Ovary (tissue), 3 donors: ENCODE results near the gene FILIP1L.

Experiments
- POLR2A ChIP-seq: fragments of 450-650 bp; IDR thresholded peaks from one replicate; pipeline ENCODE4 v1.6.1; 2017; ENCODE audit warnings: antibody characterized with exemption, mild to moderate bottlenecking, moderate library complexity
- TF ChIP-seq, protein P1 (sequence below), 3 donors: fragments of 450-650 bp in 2 of 3; fragments of 200-600 bp in 1 of 3; IDR thresholded peaks; one replicate each; pipeline versions ENCODE4 v1.5.1 to v1.8.0; 2016 to 2022; ENCODE audit warnings: antibody characterized with exemption in 3 of 3, mild to moderate bottlenecking in 1 of 3
- donor health status: DM: no; HTN: no; CAD: no.

DNA sequence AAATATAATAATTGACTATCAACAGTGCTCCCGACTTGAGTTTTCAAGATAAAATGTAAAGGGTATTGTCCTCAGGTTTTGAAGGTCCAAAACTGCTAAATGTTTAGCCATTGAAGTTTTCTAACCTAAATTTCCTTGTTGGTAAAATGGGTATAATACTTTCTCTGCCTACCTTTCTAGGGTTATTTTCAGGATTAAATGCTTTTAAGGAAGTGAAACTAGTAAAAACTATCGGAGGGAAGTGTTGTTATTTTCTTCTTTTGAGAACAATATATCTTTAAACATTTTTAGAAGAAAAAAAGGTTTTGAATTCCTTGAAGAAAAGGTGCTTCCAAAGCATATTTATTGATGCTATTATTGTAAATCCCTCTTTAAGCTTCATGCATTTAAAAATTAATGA lies 67.3 kb downstream of the FILIP1L start:
- TF ChIP-seq, protein P1, sequence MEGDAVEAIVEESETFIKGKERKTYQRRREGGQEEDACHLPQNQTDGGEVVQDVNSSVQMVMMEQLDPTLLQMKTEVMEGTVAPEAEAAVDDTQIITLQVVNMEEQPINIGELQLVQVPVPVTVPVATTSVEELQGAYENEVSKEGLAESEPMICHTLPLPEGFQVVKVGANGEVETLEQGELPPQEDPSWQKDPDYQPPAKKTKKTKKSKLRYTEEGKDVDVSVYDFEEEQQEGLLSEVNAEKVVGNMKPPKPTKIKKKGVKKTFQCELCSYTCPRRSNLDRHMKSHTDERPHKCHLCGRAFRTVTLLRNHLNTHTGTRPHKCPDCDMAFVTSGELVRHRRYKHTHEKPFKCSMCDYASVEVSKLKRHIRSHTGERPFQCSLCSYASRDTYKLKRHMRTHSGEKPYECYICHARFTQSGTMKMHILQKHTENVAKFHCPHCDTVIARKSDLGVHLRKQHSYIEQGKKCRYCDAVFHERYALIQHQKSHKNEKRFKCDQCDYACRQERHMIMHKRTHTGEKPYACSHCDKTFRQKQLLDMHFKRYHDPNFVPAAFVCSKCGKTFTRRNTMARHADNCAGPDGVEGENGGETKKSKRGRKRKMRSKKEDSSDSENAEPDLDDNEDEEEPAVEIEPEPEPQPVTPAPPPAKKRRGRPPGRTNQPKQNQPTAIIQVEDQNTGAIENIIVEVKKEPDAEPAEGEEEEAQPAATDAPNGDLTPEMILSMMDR (IDR thresholded peaks at IDR 0.05), result no peak
- no peak for TF ChIP-seq POLR2A
